ENCODE results near the gene ZNF682. TPM values are rescaled to one million over a fixed set of nuclear protein-coding genes. Genes with fewer than 3 reads are reported as not detected.
"Not testable (repeated sequence)": the region's sequence is repeated elsewhere in the genome, so short reads cannot be mapped to it uniquely, and the experiment has no call there.

The ZNF682 gene
- total and polyA plus RNA-seq, 2 of the 13 experiments (the other 11 are each of a cell fraction or from before 2014, with no cell fraction given), result 2.0 to 7.2 TPM

GRCh38 chr19:20051841-20052768 is 12.8 kb upstream of the ZNF682 start (continued):
- TF ChIP-seq ZNF609 (CRISPR knock-in tag; IDR thresholded peaks at IDR 0.05; ENCODE audit: borderline replicate concordance), result no peak
- TF ChIP-seq IKZF1 (IDR thresholded peaks at IDR 0.05), result no peak
- no peak; the same call in 1 of the 2 replicates for TF ChIP-seq THAP9 (CRISPR knock-in tag; IDR thresholded peaks at IDR 0.05; ENCODE audit: borderline replicate concordance)
- TF ChIP-seq RORA (CRISPR knock-in tag; IDR thresholded peaks at IDR 0.05), result no peak
- no peak for TF ChIP-seq ZNF296 (CRISPR knock-in tag; conservative IDR thresholded peaks at IDR 0.05)
- no peak for TF ChIP-seq ZFP36 (IDR thresholded peaks at IDR 0.05; ENCODE audit: borderline replicate concordance, low read depth, low read length, partially characterized antibody)
- no peak for TF ChIP-seq GATAD2A (CRISPR knock-in tag; IDR thresholded peaks at IDR 0.05)

- FAIRE-seq; H4K20me1 ChIP-seq (ENCODE audit: insufficient read depth, low read length); ATAC-seq; H3K36me3 ChIP-seq (replicated peaks in 1 of 2; ENCODE audit: control insufficient read depth in 1 of 2, insufficient read depth in 2 of 2, low read length in 2 of 2); H3K4me2 ChIP-seq (ENCODE audit: low read depth, low read length); POLR2A ChIA-PET; H3K79me2 ChIP-seq (ENCODE audit: insufficient read depth, low read length); DNase-seq (ENCODE audit: low spot score); in situ Hi-C loops (cut with HindIII; ENCODE audit: extremely low pct_ligation_motif_present, low pct_unique_long_range_greater_than_20kb); H3K9ac ChIP-seq (ENCODE audit: insufficient read depth, low read depth, low read length); CTCF ChIA-PET (ENCODE audit: low intra/inter-chr PET ratio, low total read pairs); intact Hi-C loops (cut with micrococcal nuclease; ENCODE audit: unreplicated experiment); H3K4me1 ChIP-seq (ENCODE audit: insufficient read depth, low read length); BruUV-seq (replicated peaks); H3K27me3 ChIP-seq (ENCODE audit: control insufficient read depth in 1 of 2, insufficient read depth in 2 of 2, low read length in 2 of 2); H3K4me3 ChIP-seq (replicated peaks in 1 of 3; ENCODE audit: insufficient read depth in 1 of 3, low read depth in 2 of 3, low read length in 3 of 3); H3K27ac ChIP-seq (ENCODE audit: extremely low read length, insufficient read depth, low read length); H2AFZ ChIP-seq (ENCODE audit: low read length): not testable (repeated sequence)
- H3K9me3 ChIP-seq (ENCODE audit: low read length), result peaks cover 58% of the 10 kb centered on the region
- 22% methylated on average over 5 of the region's 5 CpGs for WGBS (ENCODE audit: low lambda C conversion rate)
Measured at GRCh38 chr19:20045742-20046141, 6.4 kb upstream of the ZNF682 start.

Measured in HepG2 (cell line).